HepG2 (cell line): Measurements from ENCODE around the gene UGGT1. TPM values are rescaled to one million over a fixed set of nuclear protein-coding genes. Genes with fewer than 3 reads are reported as not detected.
A peak's percentile ranks its signal among the peaks of the same experiment; 100 is the strongest.

ENCODE experiments used
- DBP ChIP-seq: sonication (generic); formaldehyde crosslinking; IDR thresholded peaks from 2 replicates; pipeline ENCODE4 v1.4.0; 2020; ENCODE audit warnings: missing genetic modification reagents; ENCODE audit errors: not compliant biosample characterization
- EED ChIP-seq: sonication (generic); formaldehyde crosslinking; IDR thresholded peaks from 2 replicates; pipeline ENCODE4 v1.5.0; 2020; ENCODE audit warnings: mild to moderate bottlenecking, missing genetic modification reagents
- ELF1 ChIP-seq: sonication (generic); formaldehyde crosslinking; IDR thresholded peaks from 2 replicates; pipeline ENCODE4 v1.4.0; 2020; ENCODE audit warnings: missing genetic modification reagents
- HIVEP1 ChIP-seq: sonication (generic); formaldehyde crosslinking; IDR thresholded peaks from 2 replicates; pipeline ENCODE4 v1.4.0; 2020; ENCODE audit warnings: mild to moderate bottlenecking, missing genetic modification reagents
- IRX3 ChIP-seq: sonication (generic); formaldehyde crosslinking; IDR thresholded peaks from 2 replicates; pipeline ENCODE4 v1.8.1; 2023; ENCODE audit warnings: mild to moderate bottlenecking, low read depth, missing genetic modification reagents, borderline replicate concordance
- KDM5B ChIP-seq: sonication (generic); formaldehyde crosslinking; IDR thresholded peaks from 2 replicates; pipeline ENCODE4 v1.4.0; 2020; ENCODE audit warnings: missing genetic modification reagents, mild to moderate bottlenecking, borderline replicate concordance
- MEIS2 ChIP-seq: sonication (generic); formaldehyde crosslinking; IDR thresholded peaks from 2 replicates; pipeline ENCODE4 v1.9.0; 2021; ENCODE audit warnings: mild to moderate bottlenecking, missing genetic modification reagents
- MIER3 ChIP-seq: IDR thresholded peaks from 2 replicates; pipeline ENCODE4 v1.6.1; 2016; ENCODE audit warnings: missing compliant biosample characterization, borderline replicate concordance
- MZF1 ChIP-seq: sonication (generic); formaldehyde crosslinking; IDR thresholded peaks from 2 replicates; pipeline ENCODE4 v1.8.1; 2023; ENCODE audit warnings: mild to moderate bottlenecking, missing genetic modification reagents, borderline replicate concordance
- NPAS2 ChIP-seq: sonication (generic); formaldehyde crosslinking; IDR thresholded peaks from 2 replicates; pipeline ENCODE4 v1.8.0; 2022; ENCODE audit warnings: mild to moderate bottlenecking, missing genetic modification reagents, borderline replicate concordance
- PATZ1 ChIP-seq: sonication (generic); formaldehyde crosslinking; IDR thresholded peaks from 2 replicates; pipeline ENCODE4 v1.4.0; 2020; ENCODE audit warnings: missing genetic modification reagents
- PHF8 ChIP-seq: sonication (generic); formaldehyde crosslinking; IDR thresholded peaks from 2 replicates; pipeline ENCODE4 v1.5.0; 2020; ENCODE audit warnings: missing genetic modification reagents
- RFX1 ChIP-seq: fragments of 450-650 bp; IDR thresholded peaks from 2 replicates; pipeline ENCODE4 v1.6.1; 2017
- RFX5 ChIP-seq: IDR thresholded peaks from 2 replicates; pipeline ENCODE4 v1.6.1; 2011; ENCODE audit warnings: low read depth, low read length, improper control_type of control experiment
- SUZ12 ChIP-seq: fragments of 150-350 bp; IDR thresholded peaks from 2 replicates; pipeline ENCODE4 v1.6.1; 2014; ENCODE audit warnings: low read depth, low read length
- ZFP36L2 ChIP-seq: sonication (generic); formaldehyde crosslinking; IDR thresholded peaks from 2 replicates; pipeline ENCODE4 v1.4.0; 2020; ENCODE audit warnings: missing genetic modification reagents
- ZIK1 ChIP-seq: sonication (generic); formaldehyde crosslinking; IDR thresholded peaks from 2 replicates; pipeline ENCODE4 v1.5.0; 2020; ENCODE audit warnings: mild to moderate bottlenecking, low read depth, missing genetic modification reagents, borderline replicate concordance
- ZNF275 ChIP-seq: sonication (generic); formaldehyde crosslinking; IDR thresholded peaks from 2 replicates; pipeline ENCODE4 v1.8.0; 2022; ENCODE audit warnings: missing genetic modification reagents, mild to moderate bottlenecking, inconsistent platforms, borderline replicate concordance
- ZNF280D ChIP-seq: sonication (generic); formaldehyde crosslinking; IDR thresholded peaks from 2 replicates; pipeline ENCODE4 v1.5.1; 2020; ENCODE audit warnings: mild to moderate bottlenecking, missing genetic modification reagents
- ZNF460 ChIP-seq: sonication (generic); formaldehyde crosslinking; IDR thresholded peaks from 2 replicates; pipeline ENCODE4 v1.5.1; 2020; ENCODE audit warnings: missing genetic modification reagents, mild to moderate bottlenecking, borderline replicate concordance
- ZNF749 ChIP-seq: sonication (generic); formaldehyde crosslinking; IDR thresholded peaks from 2 replicates; pipeline ENCODE4 v1.8.0; 2022; ENCODE audit warnings: mild to moderate bottlenecking, missing genetic modification reagents, moderate library complexity, borderline replicate concordance
- polyA plus RNA-seq, 8 experiments: library from polyadenylated mRNA; depleted of rRNA in 3 of 8; stranded (reverse) in 7 of 8; unstranded in 1 of 8; fragments of >200 nt; fragmentation: Illumina TruSeq in 4 of 8; extraction: Trizol in 4 of 8; gene quantifications; 2 replicates each; pipeline versions ENCODE4 v1.2.1 to v1.2.3, GENCODE V29; 2011 to 2016; ENCODE audit warnings: low read depth in 4 of 8, missing spikeins in 1 of 8, mixed read lengths in 1 of 8; ENCODE audit not compliant: insufficient read depth in 1 of 8
- total RNA-seq, 5 experiments: library from RNA; depleted of rRNA; stranded (reverse); fragments of >200 nt; fragmentation: Illumina TruSeq; extraction: Trizol; gene quantifications; 2 replicates each; pipeline ENCODE4 v1.2.3, GENCODE V29; 2016; ENCODE audit warnings: low read depth in 1 of 5

Gene UGGT1
- total and polyA plus RNA-seq, 2 of the 13 experiments (the other 11 are each of a cell fraction or from before 2014, with no cell fraction given), result 35.8 to 83.2 TPM

GRCh38 chr2:128232965-128233789, 142.2 kb downstream of the UGGT1 start (continued):
- TF ChIP-seq KDM5B (CRISPR knock-in tag) (peak; percentile 90), RFX1 (no peak), ZIK1 (peak; percentile 71), DBP (no peak), SUZ12 (no peak), MEIS2 (CRISPR knock-in tag) (peak; percentile 89; the same call in 1 of the 2 replicates), HIVEP1 (CRISPR knock-in tag) (peak; percentile 85), ZFP36L2 (CRISPR knock-in tag) (0 out of 2 replicates have a peak, but pooled peaks have one; percentile 12), IRX3 (0 out of 2 replicates have a peak, but pooled peaks have one; percentile 45), PHF8 (peak; percentile 93), ZNF280D (CRISPR knock-in tag) (peak; percentile 96), MIER3 (CRISPR knock-in tag) (peak; percentile 48; the same call in 1 of the 2 replicates), PATZ1 (CRISPR knock-in tag) (peak; percentile 39; the same call in 1 of the 2 replicates), MZF1 (CRISPR knock-in tag) (no peak), RFX5 (no peak), EED (CRISPR knock-in tag) (no peak; the same call in none of the 2 replicates), ZNF749 (peak; percentile 77; the same call in 1 of the 2 replicates), NPAS2 (CRISPR knock-in tag) (no peak), ELF1 (0 out of 2 replicates have a peak, but pooled peaks have one; percentile 24), ZNF275 (CRISPR knock-in tag) (peak; percentile 67; the same call in 1 of the 2 replicates), ZNF460 (CRISPR knock-in tag) (peak; percentile 73; the same call in 1 of the 2 replicates)
